Measurements from ENCODE around the gene PTK7. TPM values are rescaled to one million over a fixed set of nuclear protein-coding genes. Genes with fewer than 3 reads are reported as not detected.
A peak's percentile ranks its signal among the peaks of the same experiment; 100 is the strongest.

PTK7 gene
- total RNA-seq, 1 experiment from 2014 or later, result 165 TPM

- Mint-ChIP-seq H3K4me1 (peaks cover 20% of the 10 kb centered on the region), H3K27me3 (ENCODE audit: low read depth) (no peaks in the 10 kb centered on the region; the same call in 1 of the 2 replicates), H3K36me3 (peaks cover 16% of the 10 kb centered on the region), H3K4me3 (peak within 1 kb of the TSS; percentile 89), H3K27ac (peak within 1 kb of the TSS; percentile 95), H3K9me3 (no peaks in the 10 kb centered on the region)
- ATAC-seq (peak; percentile 79), DNase-seq (ENCODE audit: low spot score) (peak; percentile 77)
- CTCF ChIA-PET, result interaction anchor here (0.8 to 1.6 kb wide), 6 partner anchors 10 to 314 kb away, joined by 3 to 11 read pairs (median 5); partner anchors contain the start of gene DNPH1
- POLR2A ChIA-PET, result interaction anchor here (0.6 to 4.0 kb wide), 10 partner anchors 11 to 328 kb away, joined by 3 to 29 read pairs (median 4); partner anchors contain the start of genes CNPY3, CRIP3, DNPH1 and LRRC73
- TF ChIP-seq USF2 (CRISPR knock-in tag; IDR thresholded peaks at IDR 0.05) (peak; percentile 77), ATF3 (CRISPR knock-in tag; conservative IDR thresholded peaks at IDR 0.05) (no peak), ATF1 (CRISPR knock-in tag; IDR thresholded peaks at IDR 0.05) (no peak), AR (CRISPR knock-in tag; IDR thresholded peaks at IDR 0.05) (no peak; the same call in 1 of the 2 replicates), ZNF317 (CRISPR knock-in tag; IDR thresholded peaks at IDR 0.05; ENCODE audit: borderline replicate concordance, low read depth) (no peak), FOXP1 (CRISPR knock-in tag; IDR thresholded peaks at IDR 0.05; ENCODE audit: borderline replicate concordance) (peak; percentile 67; the same call in 1 of the 2 replicates), SMAD3 (CRISPR knock-in tag; IDR thresholded peaks at IDR 0.05; ENCODE audit: borderline replicate concordance) (peak; percentile 78; the same call in 1 of the 2 replicates), CREB1 (CRISPR knock-in tag; IDR thresholded peaks at IDR 0.05) (no peak), GRHL2 (CRISPR knock-in tag; IDR thresholded peaks at IDR 0.05; ENCODE audit: insufficient replicate concordance, severe bottlenecking) (no peak), CREM (CRISPR knock-in tag; IDR thresholded peaks at IDR 0.05) (peak; percentile 38; the same call in 1 of the 2 replicates), SP1 (CRISPR knock-in tag; conservative IDR thresholded peaks at IDR 0.05) (peak; percentile 94), IRF1 (CRISPR knock-in tag; IDR thresholded peaks at IDR 0.05) (no peak), FOXJ3 (CRISPR knock-in tag; IDR thresholded peaks at IDR 0.05; ENCODE audit: borderline replicate concordance) (no peak), ZNF232 (CRISPR knock-in tag; IDR thresholded peaks at IDR 0.05) (peak; percentile 52; the same call in 1 of the 2 replicates), EMX1 (CRISPR knock-in tag; IDR thresholded peaks at IDR 0.05) (peak; percentile 66), RORB (CRISPR knock-in tag; IDR thresholded peaks at IDR 0.05) (no peak), OVOL2 (CRISPR knock-in tag; IDR thresholded peaks at IDR 0.05; ENCODE audit: borderline replicate concordance) (no peak), FOXK1 (CRISPR knock-in tag; IDR thresholded peaks at IDR 0.05) (peak; percentile 90)
- TF ChIP-seq, protein P1, sequence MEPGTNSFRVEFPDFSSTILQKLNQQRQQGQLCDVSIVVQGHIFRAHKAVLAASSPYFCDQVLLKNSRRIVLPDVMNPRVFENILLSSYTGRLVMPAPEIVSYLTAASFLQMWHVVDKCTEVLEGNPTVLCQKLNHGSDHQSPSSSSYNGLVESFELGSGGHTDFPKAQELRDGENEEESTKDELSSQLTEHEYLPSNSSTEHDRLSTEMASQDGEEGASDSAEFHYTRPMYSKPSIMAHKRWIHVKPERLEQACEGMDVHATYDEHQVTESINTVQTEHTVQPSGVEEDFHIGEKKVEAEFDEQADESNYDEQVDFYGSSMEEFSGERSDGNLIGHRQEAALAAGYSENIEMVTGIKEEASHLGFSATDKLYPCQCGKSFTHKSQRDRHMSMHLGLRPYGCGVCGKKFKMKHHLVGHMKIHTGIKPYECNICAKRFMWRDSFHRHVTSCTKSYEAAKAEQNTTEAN (CRISPR knock-in tag; IDR thresholded peaks at IDR 0.05), result peak; percentile 64; the same call in 1 of the 2 replicates
- TF ChIP-seq, protein P2, sequence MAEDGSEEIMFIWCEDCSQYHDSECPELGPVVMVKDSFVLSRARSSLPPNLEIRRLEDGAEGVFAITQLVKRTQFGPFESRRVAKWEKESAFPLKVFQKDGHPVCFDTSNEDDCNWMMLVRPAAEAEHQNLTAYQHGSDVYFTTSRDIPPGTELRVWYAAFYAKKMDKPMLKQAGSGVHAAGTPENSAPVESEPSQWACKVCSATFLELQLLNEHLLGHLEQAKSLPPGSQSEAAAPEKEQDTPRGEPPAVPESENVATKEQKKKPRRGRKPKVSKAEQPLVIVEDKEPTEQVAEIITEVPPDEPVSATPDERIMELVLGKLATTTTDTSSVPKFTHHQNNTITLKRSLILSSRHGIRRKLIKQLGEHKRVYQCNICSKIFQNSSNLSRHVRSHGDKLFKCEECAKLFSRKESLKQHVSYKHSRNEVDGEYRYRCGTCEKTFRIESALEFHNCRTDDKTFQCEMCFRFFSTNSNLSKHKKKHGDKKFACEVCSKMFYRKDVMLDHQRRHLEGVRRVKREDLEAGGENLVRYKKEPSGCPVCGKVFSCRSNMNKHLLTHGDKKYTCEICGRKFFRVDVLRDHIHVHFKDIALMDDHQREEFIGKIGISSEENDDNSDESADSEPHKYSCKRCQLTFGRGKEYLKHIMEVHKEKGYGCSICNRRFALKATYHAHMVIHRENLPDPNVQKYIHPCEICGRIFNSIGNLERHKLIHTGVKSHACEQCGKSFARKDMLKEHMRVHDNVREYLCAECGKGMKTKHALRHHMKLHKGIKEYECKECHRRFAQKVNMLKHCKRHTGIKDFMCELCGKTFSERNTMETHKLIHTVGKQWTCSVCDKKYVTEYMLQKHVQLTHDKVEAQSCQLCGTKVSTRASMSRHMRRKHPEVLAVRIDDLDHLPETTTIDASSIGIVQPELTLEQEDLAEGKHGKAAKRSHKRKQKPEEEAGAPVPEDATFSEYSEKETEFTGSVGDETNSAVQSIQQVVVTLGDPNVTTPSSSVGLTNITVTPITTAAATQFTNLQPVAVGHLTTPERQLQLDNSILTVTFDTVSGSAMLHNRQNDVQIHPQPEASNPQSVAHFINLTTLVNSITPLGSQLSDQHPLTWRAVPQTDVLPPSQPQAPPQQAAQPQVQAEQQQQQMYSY (CRISPR knock-in tag; IDR thresholded peaks at IDR 0.05), result no peak
- TF ChIP-seq, protein P3, sequence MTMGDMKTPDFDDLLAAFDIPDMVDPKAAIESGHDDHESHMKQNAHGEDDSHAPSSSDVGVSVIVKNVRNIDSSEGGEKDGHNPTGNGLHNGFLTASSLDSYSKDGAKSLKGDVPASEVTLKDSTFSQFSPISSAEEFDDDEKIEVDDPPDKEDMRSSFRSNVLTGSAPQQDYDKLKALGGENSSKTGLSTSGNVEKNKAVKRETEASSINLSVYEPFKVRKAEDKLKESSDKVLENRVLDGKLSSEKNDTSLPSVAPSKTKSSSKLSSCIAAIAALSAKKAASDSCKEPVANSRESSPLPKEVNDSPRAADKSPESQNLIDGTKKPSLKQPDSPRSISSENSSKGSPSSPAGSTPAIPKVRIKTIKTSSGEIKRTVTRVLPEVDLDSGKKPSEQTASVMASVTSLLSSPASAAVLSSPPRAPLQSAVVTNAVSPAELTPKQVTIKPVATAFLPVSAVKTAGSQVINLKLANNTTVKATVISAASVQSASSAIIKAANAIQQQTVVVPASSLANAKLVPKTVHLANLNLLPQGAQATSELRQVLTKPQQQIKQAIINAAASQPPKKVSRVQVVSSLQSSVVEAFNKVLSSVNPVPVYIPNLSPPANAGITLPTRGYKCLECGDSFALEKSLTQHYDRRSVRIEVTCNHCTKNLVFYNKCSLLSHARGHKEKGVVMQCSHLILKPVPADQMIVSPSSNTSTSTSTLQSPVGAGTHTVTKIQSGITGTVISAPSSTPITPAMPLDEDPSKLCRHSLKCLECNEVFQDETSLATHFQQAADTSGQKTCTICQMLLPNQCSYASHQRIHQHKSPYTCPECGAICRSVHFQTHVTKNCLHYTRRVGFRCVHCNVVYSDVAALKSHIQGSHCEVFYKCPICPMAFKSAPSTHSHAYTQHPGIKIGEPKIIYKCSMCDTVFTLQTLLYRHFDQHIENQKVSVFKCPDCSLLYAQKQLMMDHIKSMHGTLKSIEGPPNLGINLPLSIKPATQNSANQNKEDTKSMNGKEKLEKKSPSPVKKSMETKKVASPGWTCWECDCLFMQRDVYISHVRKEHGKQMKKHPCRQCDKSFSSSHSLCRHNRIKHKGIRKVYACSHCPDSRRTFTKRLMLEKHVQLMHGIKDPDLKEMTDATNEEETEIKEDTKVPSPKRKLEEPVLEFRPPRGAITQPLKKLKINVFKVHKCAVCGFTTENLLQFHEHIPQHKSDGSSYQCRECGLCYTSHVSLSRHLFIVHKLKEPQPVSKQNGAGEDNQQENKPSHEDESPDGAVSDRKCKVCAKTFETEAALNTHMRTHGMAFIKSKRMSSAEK (CRISPR knock-in tag; IDR thresholded peaks at IDR 0.05; ENCODE audit: borderline replicate concordance), result peak; percentile 58; the same call in 1 of the 2 replicates
Measured at GRCh38 chr6:43181942-43182860, 106.1 kb downstream of the PTK7 start, which contains the start of gene CUL9. TSS of gene CUL9 (plus strand) at chr6:43182196. CDS start at chr6:43184311, 2,115 bp downstream.

Data from WTC11 (cell line).